Right ventricle myocardium superior (tissue), 1 donor: Measurements from ENCODE around the gene LRRC9. TPM values are rescaled to one million over a fixed set of nuclear protein-coding genes. Genes with fewer than 3 reads are reported as not detected.
"Not testable (repeated sequence)": the region's sequence is repeated elsewhere in the genome, so short reads cannot be mapped to it uniquely, and the experiment has no call there.

Experiments used
- ATAC-seq: fragments of 200-7000 bp; cut with Tn5 transposase; one replicate; pipeline ENCODE4 v1.9.1; 2020; ENCODE audit warnings: mild to moderate bottlenecking; ENCODE audit not compliant: poor library complexity
- DNase-seq: peaks from one replicate; pipeline ENCODE4 v3.0.0-alpha.2; 2020
- intact Hi-C: fragments of 100-400 bp; cut with DNase I; formaldehyde crosslinking; loops from one replicate; pipeline ENCODE4 v1.11.2; 2022
- total RNA-seq: library from RNA; stranded (reverse); fragmentation: NEBNext Ultra II Directional; extraction: Animal tissue kit (Norgen Biotek cat#: 25700); gene quantifications from one replicate; pipeline ENCODE4 v1.2.1, GENCODE V29; 2021
- donor health status: DM: no; HTN: yes; CAD: no; lungs with severe emphysema.

Gene LRRC9
- total RNA-seq, 1 donor from 2014 or later = not detected

GRCh38 chr14:59942296-59942862 is 22.4 kb downstream of the LRRC9 start:
- intact Hi-C loops, ATAC-seq, DNase-seq: not testable (repeated sequence)

- intact Hi-C loops = no loop called here
- ATAC-seq = no peak
- no peak for DNase-seq
Measured at GRCh38 chr14:59944909-59945308, 25.0 kb downstream of the LRRC9 start.

GRCh38 chr14:59952141-59952540 is 32.2 kb downstream of the LRRC9 start:
- DNase-seq, intact Hi-C loops, ATAC-seq: not testable (repeated sequence)

- intact Hi-C loops, ATAC-seq, DNase-seq: not testable (repeated sequence)
Measured at GRCh38 chr14:59957890-59958289, 37.9 kb downstream of the LRRC9 start.

- no peak for DNase-seq
- no peak for ATAC-seq
- intact Hi-C loops = loop anchor here (5.0 kb wide), 1 partner anchor 228 kb away; no protein-coding TSS in a partner anchor
Measured at GRCh38 chr14:59959668-59960067, 39.7 kb downstream of the LRRC9 start.

GRCh38 chr14:59961518-59962062 is 41.6 kb downstream of the LRRC9 start:
- ATAC-seq (no peak), DNase-seq (no peak)
- intact Hi-C loops = loop anchor here (5.0 kb wide), 1 partner anchor 226 kb away; no protein-coding TSS in a partner anchor

GRCh38 chr14:59964251-59965007 is 44.5 kb downstream of the LRRC9 start:
- no peak for DNase-seq
- intact Hi-C loops = loop anchor here (5.0 kb wide), 2 partner anchors 203 to 223 kb away; partner anchors contain the start of gene DHRS7
- no peak for ATAC-seq

- no peak for DNase-seq
- intact Hi-C loops = loop anchor here (5.0 kb wide), 1 partner anchor 198 kb away; the partner anchor contains the start of gene DHRS7
- ATAC-seq = no peak
Measured at GRCh38 chr14:59969319-59969718, 49.4 kb downstream of the LRRC9 start.

GRCh38 chr14:59981564-59981963 is 61.6 kb downstream of the LRRC9 start:
- no peak for DNase-seq
- intact Hi-C loops = no loop called here

GRCh38 chr14:59983048-59983447 is 63.1 kb downstream of the LRRC9 start:
- no peak for ATAC-seq
- no peak for DNase-seq
- intact Hi-C loops = no loop called here

More at GRCh38 chr14:59981564-59981963, 61.6 kb downstream of the LRRC9 start:
- no peak for ATAC-seq

- DNase-seq = no peak
- no peak for ATAC-seq
- intact Hi-C loops = no loop called here
Measured at GRCh38 chr14:59986556-59987059, 66.7 kb downstream of the LRRC9 start.

GRCh38 chr14:59997449-59997848 is 77.5 kb downstream of the LRRC9 start:
- intact Hi-C loops = no loop called here
- DNase-seq (no peak), ATAC-seq (peak; percentile 81)

GRCh38 chr14:59997966-59998365 is 78.0 kb downstream of the LRRC9 start:
- DNase-seq (no peak), ATAC-seq (no peak)
- intact Hi-C loops = no loop called here

GRCh38 chr14:59998564-59998963 is 78.6 kb downstream of the LRRC9 start:
- DNase-seq (no peak), ATAC-seq (no peak)
- intact Hi-C loops = no loop called here

GRCh38 chr14:60002819-60003492 is 83.0 kb downstream of the LRRC9 start:
- ATAC-seq (peak; percentile 99), DNase-seq (peak; percentile 87)
- intact Hi-C loops = loop anchor here (5.0 kb wide), 1 partner anchor 244 kb away; the partner anchor contains the start of gene PPM1A

- intact Hi-C loops = loop anchor here (5.0 kb wide), 1 partner anchor 243 kb away; the partner anchor contains the start of gene PPM1A
Measured at GRCh38 chr14:60003991-60004390, 84.0 kb downstream of the LRRC9 start.

GRCh38 chr14:60008042-60008441 is 88.1 kb downstream of the LRRC9 start:
- intact Hi-C loops = no loop called here
- DNase-seq = no peak
- ATAC-seq = no peak

More at GRCh38 chr14:60003991-60004390, 84.0 kb downstream of the LRRC9 start:
- ATAC-seq (no peak), DNase-seq (no peak)

GRCh38 chr14:60010263-60010662 is 90.3 kb downstream of the LRRC9 start:
- DNase-seq, intact Hi-C loops, ATAC-seq: not testable (repeated sequence)

GRCh38 chr14:60014402-60014801 is 94.5 kb downstream of the LRRC9 start:
- no peak for ATAC-seq
- no peak for DNase-seq
- intact Hi-C loops = no loop called here
